SJSA1 (cell line): ENCODE results near the gene METTL26. TPM values are rescaled to one million over a fixed set of nuclear protein-coding genes. Genes with fewer than 3 reads are reported as not detected.

Source experiments
- DNase-seq, 2 experiments: peaks; one replicate each; pipeline ENCODE4 v3.0.0-alpha.2; 2015 to 2020; ENCODE audit warnings: low spot score in 2 of 2, low read depth in 1 of 2
- H3K27ac ChIP-seq: fragments of 250-450 bp; sonication (Bioruptor Pico); 2 replicates; pipeline ENCODE4 v1.5.1; 2020; ENCODE audit warnings: mild to moderate bottlenecking, moderate library complexity
- H3K27me3 ChIP-seq: fragments of 250-450 bp; sonication (Bioruptor Pico); replicated peaks from 2 replicates; pipeline ENCODE4 v1.5.1; 2020; ENCODE audit warnings: mild to moderate bottlenecking, moderate library complexity
- H3K36me3 ChIP-seq: fragments of 250-450 bp; sonication (Bioruptor Pico); 2 replicates; pipeline ENCODE4 v1.5.1; 2020; ENCODE audit warnings: mild to moderate bottlenecking
- H3K4me1 ChIP-seq: fragments of 250-450 bp; sonication (Bioruptor Pico); replicated peaks from 2 replicates; pipeline ENCODE4 v1.6.1; 2021; ENCODE audit warnings: mild to moderate bottlenecking
- H3K4me3 ChIP-seq: fragments of 250-450 bp; sonication (Bioruptor Pico); 2 replicates; pipeline ENCODE4 v1.5.1; 2020; ENCODE audit warnings: mild to moderate bottlenecking
- H3K9me3 ChIP-seq: fragments of 250-450 bp; sonication (Bioruptor Pico); replicated peaks from 2 replicates; pipeline ENCODE4 v1.5.1; 2020; ENCODE audit warnings: mild to moderate bottlenecking
- total RNA-seq: library from RNA; depleted of rRNA; stranded (reverse); fragments of >200 nt; shearing (Covaris generic); gene quantifications from 2 replicates; pipeline ENCODE4 v1.2.3, GENCODE V29; 2014

METTL26 gene
- total RNA-seq, 1 experiment from 2014 or later: 73.1 TPM

- DNase-seq: no peak
- Histone ChIP-seq H3K36me3 (peaks cover 43% of the 10 kb centered on the region), H3K9me3 (peaks cover 5% of the 10 kb centered on the region), H3K4me1 (peaks cover 33% of the 10 kb centered on the region), H3K27me3 (no peaks in the 10 kb centered on the region), H3K27ac (no peak overlapping the region), H3K4me3 (no peak overlapping the region)
Measured at GRCh38 chr16:678209-678857, 42.2 kb upstream of the METTL26 start.

GRCh38 chr16:677316-678190 is 41.4 kb upstream of the METTL26 start:
- no peak for DNase-seq
- H3K27ac ChIP-seq: no peak overlapping the region
- peaks cover 43% of the 10 kb centered on the region for H3K36me3 ChIP-seq
- H3K27me3 ChIP-seq: no peaks in the 10 kb centered on the region
- H3K9me3 ChIP-seq: peaks cover 5% of the 10 kb centered on the region
- H3K4me1 ChIP-seq: peaks cover 31% of the 10 kb centered on the region
- no peak overlapping the region for H3K4me3 ChIP-seq

GRCh38 chr16:676913-677312 is 40.8 kb upstream of the METTL26 start:
- DNase-seq: no peak
- Histone ChIP-seq H3K27ac (no peak overlapping the region), H3K36me3 (peaks cover 43% of the 10 kb centered on the region), H3K9me3 (peaks cover 5% of the 10 kb centered on the region), H3K4me3 (no peak overlapping the region), H3K27me3 (no peaks in the 10 kb centered on the region), H3K4me1 (peaks cover 27% of the 10 kb centered on the region)

GRCh38 chr16:676565-676902 is 40.4 kb upstream of the METTL26 start:
- Histone ChIP-seq H3K27me3 (no peaks in the 10 kb centered on the region), H3K4me3 (no peak overlapping the region), H3K4me1 (peaks cover 24% of the 10 kb centered on the region), H3K27ac (no peak overlapping the region), H3K9me3 (peaks cover 5% of the 10 kb centered on the region), H3K36me3 (peaks cover 43% of the 10 kb centered on the region)
- DNase-seq: no peak

GRCh38 chr16:675884-676564 is 39.9 kb upstream of the METTL26 start:
- H3K4me1 ChIP-seq: peaks cover 19% of the 10 kb centered on the region
- no peaks in the 10 kb centered on the region for H3K27me3 ChIP-seq
- no peak overlapping the region for H3K4me3 ChIP-seq
- peaks cover 43% of the 10 kb centered on the region for H3K36me3 ChIP-seq
- no peak overlapping the region for H3K27ac ChIP-seq
- DNase-seq: no peak
- H3K9me3 ChIP-seq: peaks cover 5% of the 10 kb centered on the region

GRCh38 chr16:674968-675883 is 39.1 kb upstream of the METTL26 start, which contains the start of gene RHBDL1:
Gene RHBDL1, plus strand, starts transcription at chr16:675671. Its CDS starts 120 bp downstream, at chr16:675791.
- DNase-seq: no peak
- Histone ChIP-seq H3K9me3 (peaks cover 3% of the 10 kb centered on the region), H3K36me3 (peaks cover 44% of the 10 kb centered on the region), H3K4me3 (no peak within 1 kb of the TSS), H3K27me3 (no peaks in the 10 kb centered on the region), H3K4me1 (peaks cover 14% of the 10 kb centered on the region), H3K27ac (no peak within 1 kb of the TSS)

- no peak for DNase-seq
- Histone ChIP-seq H3K36me3 (peaks cover 50% of the 10 kb centered on the region), H3K27ac (no peak overlapping the region), H3K4me3 (no peak overlapping the region), H3K9me3 (no peaks in the 10 kb centered on the region), H3K27me3 (no peaks in the 10 kb centered on the region), H3K4me1 (peaks cover 9% of the 10 kb centered on the region)
Measured at GRCh38 chr16:674214-674881, 38.2 kb upstream of the METTL26 start.

GRCh38 chr16:673399-673991 is 37.4 kb upstream of the METTL26 start:
- H3K36me3 ChIP-seq: peaks cover 58% of the 10 kb centered on the region
- H3K27me3 ChIP-seq: no peaks in the 10 kb centered on the region
- DNase-seq: no peak
- no peaks in the 10 kb centered on the region for H3K9me3 ChIP-seq
- peaks cover 13% of the 10 kb centered on the region for H3K4me1 ChIP-seq
- no peak overlapping the region for H3K4me3 ChIP-seq
- no peak overlapping the region for H3K27ac ChIP-seq

GRCh38 chr16:672851-673250 is 36.7 kb upstream of the METTL26 start:
- H3K9me3 ChIP-seq: no peaks in the 10 kb centered on the region
- H3K27me3 ChIP-seq: no peaks in the 10 kb centered on the region
- peaks cover 64% of the 10 kb centered on the region for H3K36me3 ChIP-seq
- H3K4me3 ChIP-seq: no peak overlapping the region
- no peak for DNase-seq
- H3K4me1 ChIP-seq: peaks cover 13% of the 10 kb centered on the region
- no peak overlapping the region for H3K27ac ChIP-seq

GRCh38 chr16:672371-672770 is 36.3 kb upstream of the METTL26 start:
- no peak overlapping the region for H3K27ac ChIP-seq
- DNase-seq: no peak
- no peaks in the 10 kb centered on the region for H3K9me3 ChIP-seq
- H3K4me1 ChIP-seq: peaks cover 13% of the 10 kb centered on the region
- peaks cover 66% of the 10 kb centered on the region for H3K36me3 ChIP-seq
- no peaks in the 10 kb centered on the region for H3K27me3 ChIP-seq
- H3K4me3 ChIP-seq: no peak overlapping the region

- Histone ChIP-seq H3K9me3 (no peaks in the 10 kb centered on the region), H3K4me3 (no peak overlapping the region), H3K36me3 (peaks cover 70% of the 10 kb centered on the region), H3K4me1 (peaks cover 13% of the 10 kb centered on the region), H3K27me3 (no peaks in the 10 kb centered on the region), H3K27ac (no peak overlapping the region)
- no peak for DNase-seq
Measured at GRCh38 chr16:671353-672131, 35.4 kb upstream of the METTL26 start.
